ENCODE data around the gene IL1RAP. TPM values are rescaled to one million over a fixed set of nuclear protein-coding genes. Genes with fewer than 3 reads are reported as not detected.

The IL1RAP gene
- total and polyA plus RNA-seq, 2 donors (not counting 3 experiments of a cell fraction or from before 2014, with no cell fraction given): 4.3 to 9.2 TPM

- dilution Hi-C loops (cut with MboI; ENCODE audit: extremely low pct_ligation_motif_present, low sequenced_read_pairs) (no loop called here), intact Hi-C loops (cut with micrococcal nuclease) (no loop called here)
- ChIA-PET CTCF (no interaction called here), POLR2A (no interaction called here)
- no peaks in the 10 kb centered on the region for H3K36me3 ChIP-seq (ENCODE audit: control insufficient read depth in 2 of 2, extremely low read depth in 1 of 2, insufficient read depth in 2 of 2, low read length in 2 of 2)
- H3K79me2 ChIP-seq (ENCODE audit: control insufficient read depth, insufficient read depth, low read length): no peaks in the 10 kb centered on the region
- FAIRE-seq (no peak), DNase-seq (ENCODE audit: low read depth, low spot score) (no peak)
- H3K4me3 ChIP-seq (replicated peaks in 1 of 3; ENCODE audit: insufficient read depth in 1 of 3, low read depth in 1 of 3, low read length in 3 of 3): no peak overlapping the region
- no peaks in the 10 kb centered on the region for H3K4me1 ChIP-seq (ENCODE audit: control insufficient read depth, extremely low read depth, insufficient read depth, low read length)
- H4K20me1 ChIP-seq (replicated peaks; ENCODE audit: control insufficient read depth, extremely low read depth, insufficient read depth, low read length): no peaks in the 10 kb centered on the region
- no peaks in the 10 kb centered on the region for H3K9me3 ChIP-seq (replicated peaks; ENCODE audit: control insufficient read depth, insufficient read depth, low read length)
- H3K9me1 ChIP-seq (replicated peaks; ENCODE audit: control insufficient read depth, extremely low read depth, insufficient read depth, low read length): no peaks in the 10 kb centered on the region
- H3K27me3 ChIP-seq (ENCODE audit: control insufficient read depth in 2 of 2, insufficient read depth in 2 of 2, low read length in 2 of 2): peaks cover 36 to 57% of the 10 kb centered on the region in 2 experiments
- H3K27ac ChIP-seq (ENCODE audit: insufficient read depth, low read depth, low read length): no peak overlapping the region
- no peak overlapping the region for H2AFZ ChIP-seq (ENCODE audit: low read depth, low read length)
- no peak overlapping the region for H3K4me2 ChIP-seq (ENCODE audit: insufficient read depth, low read length)
- H3K9ac ChIP-seq (replicated peaks; ENCODE audit: extremely low read depth, insufficient read depth, low read length): no peak overlapping the region
- no TSS peak for BruUV-seq (replicated peaks)
- TF ChIP-seq EZH2 (IDR thresholded peaks at IDR 0.05; ENCODE audit: borderline replicate concordance, low read depth, low read length, severe bottlenecking) (no peak), GATA2 (IDR thresholded peaks at IDR 0.05; ENCODE audit: insufficient read depth, insufficient read length, low read depth, low read length) (no peak), POLR2A (IDR thresholded peaks at IDR 0.05; ENCODE audit: low read depth, low read length) (no peak), MAX (IDR thresholded peaks at IDR 0.05; ENCODE audit: insufficient read depth, insufficient read length) (no peak), MYC (IDR thresholded peaks at IDR 0.05; ENCODE audit: low read depth, low read length) (no peak), CTCF (IDR thresholded peaks at IDR 0.05; ENCODE audit: extremely low read depth in 1 of 2, insufficient read depth in 1 of 2, low read depth in 1 of 2, low read length in 2 of 2) (no peak), POLR2AphosphoS5 (IDR thresholded peaks at IDR 0.05; ENCODE audit: insufficient read depth, low read depth, low read length) (no peak), JUN (IDR thresholded peaks at IDR 0.05; ENCODE audit: borderline replicate concordance, insufficient read depth, insufficient read length, low read depth) (no peak), FOS (IDR thresholded peaks at IDR 0.05; ENCODE audit: borderline replicate concordance, insufficient read depth, low read length) (no peak)
Measured at GRCh38 chr3:190492966-190493365, 20.9 kb upstream of the IL1RAP start.

Measured in endothelial cell of umbilical vein (primary cell).